G401 (cell line): ENCODE measurements around the gene XPO4. TPM values are rescaled to one million over a fixed set of nuclear protein-coding genes. Genes with fewer than 3 reads are reported as not detected.
A peak's percentile ranks its signal among the peaks of the same experiment; 100 is the strongest.
"Not testable (repeated sequence)": the region's sequence is repeated elsewhere in the genome, so short reads cannot be mapped to it uniquely, and the experiment has no call there.

Source experiments
- DNase-seq: peaks from one replicate; pipeline ENCODE4 v3.0.0-alpha.2; 2015; ENCODE audit warnings: low spot score
- in situ Hi-C: cut with HindIII; loops from 2 replicates; pipeline ENCODE4 v1.10.0; 2016; ENCODE audit warnings: low sequenced_read_pairs, mixed read lengths
- total RNA-seq: library from RNA; depleted of rRNA; stranded (reverse); fragments of >200 nt; shearing (Covaris generic); gene quantifications from 2 replicates; pipeline ENCODE4 v1.2.3, GENCODE V29; 2014; rRNA removed

XPO4 gene
- 15.4 and 24.1 TPM in 2 replicates for total RNA-seq

DNA sequence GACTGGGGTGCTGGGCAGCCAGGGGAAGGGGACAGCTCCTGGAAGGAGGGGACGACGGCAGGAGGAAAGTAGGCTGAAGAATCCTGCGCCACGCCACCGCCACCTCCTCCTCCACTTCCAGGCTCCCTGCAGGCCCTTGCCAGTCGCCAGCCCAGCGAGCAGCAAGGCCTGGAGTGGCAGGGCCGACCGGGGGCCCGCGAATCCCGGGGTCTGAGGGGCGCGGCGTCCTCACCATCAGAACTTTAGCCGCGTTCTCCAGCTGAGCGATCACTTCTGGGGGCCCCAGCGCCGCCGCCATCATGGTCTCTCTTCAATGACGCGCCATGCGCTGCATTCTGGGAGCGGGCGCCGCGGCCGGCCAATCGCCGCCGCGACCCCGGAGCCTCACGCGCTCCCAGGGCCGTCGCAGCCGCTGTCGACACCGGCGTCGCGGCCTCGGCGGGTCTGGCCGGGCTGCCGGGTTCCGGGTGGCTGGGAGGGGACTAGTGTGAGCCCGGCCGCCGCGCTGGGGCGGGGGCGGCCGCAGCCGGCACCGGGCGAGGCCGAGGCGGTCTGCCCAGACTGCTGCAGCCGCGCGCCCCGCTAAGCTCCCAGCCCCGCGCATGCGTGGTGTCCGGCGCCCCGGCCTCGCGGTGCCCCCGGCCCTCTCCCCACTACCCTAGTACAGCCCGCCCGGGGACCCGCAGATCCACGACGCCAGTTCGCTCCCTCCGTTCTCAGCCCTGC lies at the start of gene XPO4:
TSS of gene XPO4 (minus strand) at position 309 of the 726 bp plus-strand sequence. CDS start at position 301, 8 bp downstream.
- in situ Hi-C loops = no loop called here
- DNase-seq = peak; percentile 74

DNA sequence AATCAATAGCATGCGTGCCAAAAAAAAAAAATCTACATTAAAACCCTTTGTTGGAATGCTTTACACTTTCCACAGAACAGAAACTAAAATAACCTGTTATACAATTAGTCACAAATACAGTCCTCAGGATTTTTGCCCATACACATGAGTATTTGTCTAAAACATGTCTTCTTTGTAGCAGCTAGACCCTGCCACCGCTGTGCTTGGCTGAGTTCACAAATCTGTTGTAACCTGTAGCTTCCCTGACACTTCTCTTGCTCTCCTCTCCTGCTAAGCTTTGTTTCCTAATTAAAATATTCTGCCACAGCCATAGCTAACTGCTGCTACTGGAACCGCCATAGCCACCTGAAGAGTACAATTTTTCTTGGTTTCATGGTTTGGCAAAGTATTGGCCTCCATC lies 45.5 kb upstream of the XPO4 start:
- DNase-seq, in situ Hi-C loops: not testable (repeated sequence)

DNA sequence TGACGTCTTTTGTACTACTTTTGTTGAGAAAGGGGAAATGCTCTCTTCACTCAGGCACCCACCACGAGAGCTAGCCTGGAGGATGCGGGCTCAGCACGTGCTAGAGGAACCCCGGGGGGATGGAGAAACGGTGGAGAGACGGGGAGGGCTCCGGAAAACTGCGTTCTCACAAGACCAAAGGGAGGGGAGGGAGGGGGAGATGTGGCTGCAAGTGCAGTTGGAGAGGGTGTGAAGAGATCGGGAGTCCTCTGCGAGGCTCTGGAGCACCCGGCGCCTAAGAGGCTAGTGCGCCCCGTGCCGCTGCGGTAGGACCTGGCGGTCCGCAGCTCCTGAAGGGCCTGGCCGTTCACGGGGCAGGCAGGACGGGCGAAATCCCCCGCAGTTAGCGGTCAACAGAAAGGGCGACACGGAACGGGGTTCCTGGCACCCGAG lies 43.4 kb upstream of the XPO4 start:
- no peak for DNase-seq
- in situ Hi-C loops = no loop called here

DNA sequence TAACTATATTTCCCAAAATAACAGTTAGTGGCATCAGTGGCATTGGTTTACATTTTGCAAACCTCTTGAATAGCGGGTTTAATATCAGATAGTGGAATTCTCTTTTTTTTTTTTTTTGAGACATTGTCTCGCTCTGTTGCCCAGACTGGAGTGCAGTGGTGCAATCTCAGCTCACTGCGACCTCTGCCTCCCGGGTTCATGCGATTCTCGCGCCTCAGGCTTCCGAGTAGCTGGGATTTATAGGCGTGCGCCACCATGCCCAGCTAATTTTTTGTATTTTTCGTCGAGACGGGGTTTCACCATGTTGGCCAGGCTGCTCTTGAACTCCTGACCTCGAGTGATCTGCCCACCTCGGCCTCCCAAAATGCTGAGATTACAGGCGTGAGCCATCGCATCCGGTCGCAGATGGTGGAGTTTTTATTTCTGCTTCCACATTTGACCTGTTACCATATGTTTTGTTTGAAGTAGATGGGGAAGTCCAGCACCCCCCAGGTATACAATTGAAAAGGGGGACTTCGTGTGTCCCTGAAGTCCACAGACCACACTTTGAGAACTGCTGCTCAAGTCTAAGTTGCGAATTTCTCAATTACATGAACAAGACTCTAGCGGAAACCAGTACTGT lies 40.5 kb upstream of the XPO4 start:
- in situ Hi-C loops = no loop called here

DNA sequence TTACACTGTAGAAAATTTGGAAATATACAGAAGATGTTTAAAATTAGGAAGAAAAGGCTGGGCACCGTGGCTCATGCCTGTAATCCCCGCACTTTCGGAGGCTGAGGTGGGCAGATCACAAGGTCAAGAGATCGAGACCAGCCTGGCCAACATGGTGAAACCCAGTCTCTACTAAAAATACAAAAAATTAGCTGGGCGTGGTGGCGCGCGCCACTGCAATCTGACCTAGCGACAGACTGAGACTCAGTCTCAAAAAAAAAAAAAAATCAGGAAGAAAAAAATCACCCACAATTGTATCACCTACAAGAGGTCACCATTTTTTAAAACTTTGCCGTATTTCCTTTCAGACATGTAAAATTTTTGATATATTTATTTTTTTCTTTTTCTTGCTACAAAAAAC lies 38.0 kb upstream of the XPO4 start:
- DNase-seq, in situ Hi-C loops: not testable (repeated sequence)

More for the DNA sequence above, 40.5 kb upstream of the XPO4 start:
- DNase-seq = no peak

DNA sequence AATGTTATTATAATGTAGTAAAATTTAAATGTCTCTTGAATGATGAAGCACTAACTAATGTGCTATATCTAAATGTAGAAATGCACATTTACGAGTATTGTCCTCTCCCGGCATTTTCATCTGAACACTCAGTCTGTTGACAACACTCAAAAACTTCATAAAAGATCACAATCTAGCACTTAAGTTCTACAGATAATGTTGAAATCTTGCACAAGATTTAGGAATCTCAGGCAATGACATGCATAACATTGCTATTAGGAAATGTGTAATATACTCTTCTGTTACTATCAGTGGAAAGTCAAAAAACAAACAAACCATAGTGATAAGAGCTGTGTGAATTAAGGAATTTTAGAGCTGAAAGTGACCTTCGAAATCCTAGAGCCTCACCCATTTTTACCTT lies 37.5 kb upstream of the XPO4 start:
- DNase-seq = no peak
- in situ Hi-C loops = no loop called here

DNA sequence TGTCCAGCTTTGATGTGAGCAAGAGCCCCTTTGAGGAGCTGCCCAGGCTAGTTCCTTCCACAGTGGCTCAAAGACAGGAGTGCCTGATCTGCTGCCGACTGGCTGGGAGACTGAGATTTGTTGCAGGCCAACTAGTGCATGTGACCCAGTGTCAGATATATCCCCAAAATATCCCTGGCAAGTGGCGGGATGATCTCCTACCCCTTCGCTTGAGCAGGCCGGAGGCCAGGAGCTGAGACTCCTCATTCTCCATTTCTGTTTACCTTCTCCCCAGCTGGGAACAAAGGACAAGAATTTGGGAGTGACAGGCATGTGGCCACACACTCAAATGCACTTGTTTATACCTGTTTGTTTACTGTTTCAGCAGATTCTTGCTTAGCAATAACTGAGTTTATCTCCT lies 37.1 kb upstream of the XPO4 start:
- DNase-seq = no peak
- in situ Hi-C loops = no loop called here

DNA sequence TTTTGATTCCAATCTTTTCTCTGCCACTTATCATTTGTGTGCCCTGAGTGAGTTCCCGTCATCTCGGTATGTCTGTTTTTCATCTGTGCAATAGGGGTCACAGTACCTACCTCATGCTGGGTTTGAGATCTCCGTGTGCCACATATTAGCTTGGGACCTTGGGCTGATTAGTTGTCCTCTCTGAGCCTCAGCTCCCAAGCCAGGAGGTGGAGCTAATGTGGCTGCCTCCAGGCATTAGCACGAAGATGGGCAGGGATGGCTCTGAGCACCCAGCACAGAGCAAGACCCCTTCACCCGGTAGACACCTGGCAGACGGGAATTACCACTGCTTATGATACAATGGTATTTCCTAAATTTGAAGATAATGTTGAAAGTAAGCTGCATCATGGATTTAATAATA lies 35.8 kb upstream of the XPO4 start:
- DNase-seq = no peak
- in situ Hi-C loops = no loop called here

DNA sequence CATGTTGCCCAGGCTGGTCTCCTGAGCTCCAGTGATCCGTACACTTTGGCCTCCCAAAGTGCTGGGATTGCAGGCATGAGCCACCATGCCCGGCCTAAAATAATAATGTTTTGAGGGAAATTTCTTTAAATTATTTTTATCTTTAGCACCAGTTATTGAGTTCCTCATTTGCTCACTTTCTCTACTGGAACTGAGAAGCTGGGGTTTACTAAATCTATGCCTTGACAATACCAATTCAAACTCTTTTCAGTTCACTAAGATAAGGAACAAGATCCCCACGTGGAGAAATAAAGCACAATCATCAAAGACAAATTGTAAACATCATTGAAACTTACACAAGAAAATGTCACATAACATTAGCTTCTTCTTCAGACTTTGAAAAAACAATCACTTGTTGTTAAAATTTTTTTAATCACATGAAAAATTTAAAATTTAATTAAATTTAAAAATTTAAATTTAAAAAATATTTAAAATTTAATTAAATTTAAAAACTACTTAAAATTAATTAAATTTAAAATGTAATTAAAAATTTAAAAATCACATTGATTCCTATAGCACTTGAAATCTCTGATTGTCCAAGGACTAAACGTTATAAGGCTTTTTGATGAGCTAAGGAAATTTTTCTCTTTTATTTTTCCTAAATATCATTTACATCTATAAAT lies 25.2 kb upstream of the XPO4 start:
- DNase-seq = no peak
- in situ Hi-C loops = no loop called here

DNA sequence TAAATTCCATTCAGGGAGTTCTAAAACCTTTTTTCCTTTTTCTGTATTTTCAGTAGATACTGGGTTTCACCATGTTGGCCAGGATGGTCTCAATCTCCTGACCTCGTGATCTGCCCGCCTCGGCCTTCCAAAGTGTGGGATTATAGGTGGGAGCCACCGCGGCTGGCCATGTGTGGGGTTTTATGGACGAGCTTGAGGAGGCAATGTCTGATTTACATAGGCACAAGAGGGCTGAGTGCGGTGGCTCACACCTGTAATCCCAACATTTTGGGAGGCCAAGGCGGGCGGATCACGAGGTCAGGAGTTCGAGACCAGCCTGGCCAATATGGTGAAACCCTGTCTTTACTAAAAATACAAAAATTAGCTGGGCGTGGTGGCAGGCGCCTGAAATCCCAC lies 22.8 kb upstream of the XPO4 start:
- in situ Hi-C loops, DNase-seq: not testable (repeated sequence)

DNA sequence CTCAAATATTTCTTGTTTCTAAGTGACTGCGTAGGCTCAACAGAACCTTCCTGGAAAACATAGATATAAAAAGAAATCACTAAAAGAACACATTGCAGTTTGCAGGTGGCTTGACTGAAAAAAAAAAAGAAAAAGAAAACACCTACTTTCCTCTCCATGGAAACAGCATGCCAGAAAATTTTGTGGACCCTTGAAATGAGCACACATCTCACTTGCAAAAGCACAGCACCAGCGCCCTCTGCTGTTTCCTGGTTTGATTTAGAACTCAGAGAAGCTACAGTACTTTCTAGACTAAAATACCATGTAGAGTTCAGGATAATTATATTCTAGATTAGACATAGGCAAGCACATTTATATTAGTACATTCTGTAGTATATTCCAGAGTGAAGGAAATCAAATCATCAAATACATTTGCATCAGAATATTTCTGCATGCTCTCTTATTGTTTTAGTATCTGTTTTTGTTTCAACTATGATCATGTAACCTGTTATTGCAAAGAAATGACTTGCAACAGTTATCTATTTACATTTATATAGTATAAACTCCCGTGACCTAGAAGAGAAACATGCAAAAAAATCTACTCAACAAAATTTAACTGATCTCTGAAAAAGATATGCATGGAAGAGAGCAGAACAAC lies 22.3 kb upstream of the XPO4 start:
- in situ Hi-C loops = no loop called here
- DNase-seq = peak; percentile 83

DNA sequence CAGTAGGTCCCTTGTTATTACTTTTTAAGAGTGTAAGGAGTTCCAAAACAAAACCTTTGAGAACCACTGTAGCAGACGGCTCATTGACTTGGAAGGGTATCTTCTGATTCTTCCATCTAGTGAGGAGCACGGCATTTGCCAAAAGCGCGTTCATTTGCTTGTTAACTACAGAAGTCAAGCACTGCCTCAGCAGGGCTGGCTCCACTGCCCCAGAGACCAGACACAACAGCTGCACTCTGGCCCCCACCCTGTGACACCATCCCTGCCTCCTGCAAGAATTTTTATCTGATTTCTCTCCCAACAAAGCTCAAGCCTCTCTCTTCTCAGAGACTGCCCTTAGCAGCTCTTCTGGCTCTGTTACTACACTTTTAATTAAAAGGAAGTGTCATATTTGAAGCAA lies 20.7 kb upstream of the XPO4 start:
- in situ Hi-C loops = no loop called here
- no peak for DNase-seq

DNA sequence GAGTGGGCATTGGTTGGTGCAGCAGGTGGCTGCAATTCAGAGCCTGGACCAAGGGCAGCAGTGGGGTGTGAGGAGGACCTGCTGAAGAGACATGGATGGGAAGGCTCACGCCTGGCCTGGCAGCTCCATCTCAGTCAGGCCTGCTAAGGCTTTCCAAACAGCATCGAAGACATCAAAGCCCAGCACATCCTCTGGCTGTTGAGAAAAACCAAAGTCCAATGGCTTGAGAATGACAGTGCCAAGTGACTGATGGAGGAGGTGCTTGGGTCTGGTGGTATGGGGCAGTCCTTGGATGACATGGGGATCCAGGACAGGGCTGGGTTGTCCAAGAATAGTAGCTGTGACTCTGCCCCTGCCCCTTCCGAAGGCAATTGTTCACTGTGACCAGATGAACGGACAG lies 19.0 kb upstream of the XPO4 start:
- in situ Hi-C loops = no loop called here
- DNase-seq = no peak

DNA sequence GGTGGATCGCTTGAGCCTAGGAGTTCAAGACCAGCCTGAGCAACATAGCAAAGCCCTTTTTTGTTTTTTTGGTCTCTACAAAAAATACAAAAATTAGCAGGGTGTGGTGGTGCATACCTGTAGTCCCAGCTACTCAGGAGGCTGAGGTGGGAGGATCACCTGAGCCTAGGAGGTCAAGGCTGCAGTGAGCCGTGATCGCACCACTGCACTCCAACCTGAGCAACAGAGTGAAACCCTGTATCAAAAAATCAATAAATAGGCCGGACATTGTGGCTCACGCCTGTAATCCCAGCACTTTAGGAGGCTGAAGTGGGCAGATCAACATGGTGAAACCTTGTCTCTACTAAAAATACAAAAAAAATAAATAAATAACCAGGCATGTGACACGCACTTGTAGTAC lies 13.1 kb upstream of the XPO4 start:
- in situ Hi-C loops = not testable (repeated sequence)

DNA sequence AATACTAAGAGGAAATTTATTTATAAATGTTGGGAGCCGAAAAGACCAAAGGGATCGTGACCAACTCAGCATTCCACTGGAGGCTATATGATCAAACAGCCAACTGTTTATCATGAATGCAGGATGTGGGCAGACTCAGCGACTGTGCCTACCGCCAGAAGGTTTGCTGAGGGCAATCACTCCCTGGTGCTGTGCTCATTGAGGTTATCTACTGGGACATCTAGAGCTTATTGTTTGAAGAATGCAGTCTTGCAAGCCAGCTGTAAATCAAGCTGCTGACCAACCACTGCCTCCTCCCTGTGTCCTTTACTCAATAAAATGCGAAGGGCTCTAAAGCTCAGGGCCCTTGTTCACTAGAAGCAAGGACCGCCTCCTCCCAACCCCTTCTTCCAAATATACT lies 8.5 kb upstream of the XPO4 start:
- in situ Hi-C loops = no loop called here
- DNase-seq = no peak

More for the DNA sequence above, 13.1 kb upstream of the XPO4 start:
- DNase-seq = not testable (repeated sequence)

DNA sequence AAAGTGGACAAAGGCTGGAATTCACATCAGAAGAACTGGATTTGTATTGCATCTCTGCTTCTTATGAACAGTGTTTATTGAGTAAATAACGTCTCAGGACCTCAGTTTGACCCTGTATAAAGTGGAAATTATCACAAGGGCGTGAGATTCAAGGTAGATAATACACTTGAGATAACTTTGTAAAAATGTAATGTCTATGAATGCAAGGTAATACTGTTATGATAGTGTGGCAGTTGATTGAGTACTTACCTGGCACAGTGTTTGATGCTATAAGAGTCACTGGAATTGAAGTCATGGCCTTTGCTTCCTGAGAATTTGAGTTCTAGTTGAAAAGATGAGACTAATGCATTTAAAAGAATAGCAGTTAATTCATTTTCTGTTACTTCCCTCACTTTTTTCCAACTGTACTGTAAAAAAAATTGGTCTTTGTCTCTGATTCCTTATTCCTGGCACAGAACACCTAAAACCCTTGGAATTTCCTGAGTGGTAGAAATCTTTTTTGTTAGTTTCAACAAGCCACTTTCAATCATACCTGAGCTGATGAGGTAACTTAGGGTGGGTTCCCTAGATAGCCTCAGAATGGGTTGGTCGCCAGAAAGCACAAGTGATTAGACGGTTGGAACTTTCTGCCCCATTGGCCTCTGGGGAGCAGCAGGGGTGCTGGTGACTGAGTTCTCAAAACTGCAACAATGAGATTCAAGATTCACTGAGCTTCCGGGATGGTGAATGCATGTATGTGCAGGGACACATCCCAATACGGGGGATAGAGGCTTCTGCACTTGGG lies 6.4 kb upstream of the XPO4 start:
- in situ Hi-C loops = no loop called here
- no peak for DNase-seq

DNA sequence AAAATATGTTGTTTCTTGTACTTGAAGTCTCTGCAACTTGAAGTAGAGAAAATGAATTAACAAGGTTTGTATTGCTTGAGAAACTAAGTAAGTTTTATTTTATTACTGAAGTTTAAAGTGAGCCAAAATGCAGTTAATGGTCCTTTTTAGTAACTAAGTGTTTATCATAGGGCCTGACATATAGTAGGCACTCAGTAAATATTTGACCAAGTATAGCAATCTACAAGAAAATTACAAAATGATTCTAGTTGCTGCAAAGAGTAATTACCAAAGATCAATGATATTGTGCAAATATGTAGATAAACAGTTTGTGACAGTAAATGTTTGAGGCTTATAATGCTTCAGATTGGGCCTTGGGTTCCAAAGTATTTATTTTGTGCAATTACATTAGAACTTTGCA lies 2.4 kb upstream of the XPO4 start:
- no peak for DNase-seq
- in situ Hi-C loops = no loop called here

DNA sequence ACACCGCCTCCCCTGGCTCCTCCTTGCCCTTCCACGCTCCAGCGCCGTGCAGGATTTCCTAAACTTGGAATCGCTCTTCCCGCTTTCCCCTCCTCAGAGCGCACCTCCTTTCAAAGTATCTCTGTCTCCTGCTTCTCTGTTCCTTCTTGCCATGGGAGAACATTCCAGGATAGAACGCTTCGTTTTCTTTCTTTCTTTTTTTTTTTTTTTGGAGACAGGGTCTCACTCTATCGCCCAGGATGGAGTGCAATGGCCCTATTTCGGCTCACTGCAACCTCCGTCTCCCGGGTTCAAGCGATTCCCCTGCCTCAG lies 574 bp upstream of the XPO4 start:
- in situ Hi-C loops = no loop called here
- no peak for DNase-seq

DNA sequence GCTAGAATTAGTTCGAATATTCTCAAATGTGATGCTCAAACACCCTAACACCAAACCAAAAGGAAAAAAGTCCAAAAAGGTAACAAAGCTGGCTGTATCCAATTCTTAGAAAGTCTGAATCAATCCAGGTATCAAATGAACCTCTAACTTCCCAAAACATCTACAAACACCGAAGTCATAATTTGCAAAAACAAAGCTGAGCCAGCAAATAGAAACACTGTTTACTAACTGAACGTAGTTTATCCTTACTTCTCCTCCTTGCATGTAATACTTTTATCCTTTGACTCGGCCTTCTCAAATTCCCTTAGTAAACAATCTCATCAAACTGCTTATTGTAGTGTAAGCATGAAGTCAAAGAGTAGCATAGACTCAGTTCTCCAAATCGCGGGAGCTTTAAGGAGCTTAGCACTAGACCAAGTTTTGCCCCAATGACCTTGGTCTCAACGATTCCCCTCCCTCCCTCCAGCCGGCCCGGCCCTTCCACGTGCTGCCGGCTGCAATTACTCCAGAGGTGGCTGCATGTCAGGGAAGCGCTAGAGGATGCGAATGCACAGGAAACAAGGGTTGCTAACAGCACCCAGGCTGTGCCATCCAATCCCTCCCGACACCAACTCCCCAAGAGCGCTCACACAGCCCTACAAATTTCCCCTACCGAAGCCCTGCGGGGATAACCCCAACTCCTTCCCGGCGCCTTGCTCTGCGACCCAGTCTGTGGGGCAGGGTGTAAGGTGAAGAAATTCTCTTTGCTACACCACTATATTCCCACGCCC lies 693 bp downstream of the XPO4 start:
- peak; percentile 23 for DNase-seq
- in situ Hi-C loops = no loop called here
